HCT116 (cell line): ENCODE measurements around the gene CSNK1E. TPM values are rescaled to one million over a fixed set of nuclear protein-coding genes. Genes with fewer than 3 reads are reported as not detected.

Source experiments
- ATAC-seq: fragments of 200-7000 bp; cut with Tn5 transposase; 2 replicates; pipeline ENCODE4 v1.9.1; 2020; ENCODE audit warnings: mild to moderate bottlenecking, moderate library complexity
- BruUV-seq: library from RNA; stranded (reverse); fragments of 400-500 nt; replicated peaks from 2 replicates; lab custom pipeline; 2021; lab: Mats Ljungman, UMichigan
- CTCF ChIA-PET: fragments of 300-600 bp; sonication (Branson Sonifier 250); formaldehyde crosslinking; loops from one replicate; lab custom pipeline; 2021; ENCODE audit warnings: antibody characterized with exemption; lab: Charles Lee
- POLR2A ChIA-PET: fragments of 300-600, 350-600 bp; sonication (Branson Sonifier 250); formaldehyde crosslinking; loops from one replicate; lab custom pipeline; 2021; ENCODE audit warnings: antibody characterized with exemption; lab: Charles Lee
- RAD21 ChIA-PET, 2 experiments: fragments of 300-600 bp; sonication (Branson Sonifier 250); formaldehyde crosslinking; loops; one replicate each; lab custom pipeline; 2023; ENCODE audit warnings: low total read pairs in 2 of 2; ENCODE audit not compliant: uncharacterized antibody in 2 of 2, unreplicated experiment in 2 of 2, low non-redundant PET in 1 of 2; lab: Charles Lee
- DNase-seq: peaks from one replicate; pipeline ENCODE4 v3.0.0-alpha.2; 2010; ENCODE audit warnings: low read depth, low spot score
- H2AFZ ChIP-seq: fragments of 200-600 bp; shearing (Covaris generic), sonication (generic); 2 replicates; pipeline ENCODE4 v1.6.1; 2017; ENCODE audit warnings: low read depth, mixed run types, mixed read lengths, antibody characterized with exemption, low read length; ENCODE audit not compliant: poor library complexity, severe bottlenecking
- H3K27ac ChIP-seq: 2 replicates; pipeline ENCODE4 v1.5.1; 2012; ENCODE audit warnings: low read depth, low read length
- H3K27me3 ChIP-seq: fragments of 200-600 bp; sonication (generic); 2 replicates; pipeline ENCODE4 v1.6.1; 2016; ENCODE audit warnings: mixed run types, low read length, mixed read lengths; ENCODE audit not compliant: insufficient read depth
- H3K36me3 ChIP-seq, 2 experiments: fragments of 200-500 bp in 1 of 2; fragments of 200-600 bp in 1 of 2; sonication (Bioruptor generic) in 1 of 2; sonication (generic) in 1 of 2; 2 replicates each; pipeline versions ENCODE4 v1.5.1 to v1.6.1; 2014 to 2016; ENCODE audit warnings: low read length in 2 of 2, inconsistent platforms in 1 of 2, mixed read lengths in 1 of 2, mixed run types in 1 of 2; ENCODE audit not compliant: insufficient read depth in 2 of 2, control insufficient read depth in 1 of 2
- H3K4me1 ChIP-seq, 2 experiments: fragments of 200-600 bp in 1 of 2; sonication (generic) in 1 of 2; 2 replicates each; pipeline versions ENCODE4 v1.5.1 to v1.6.1; 2012 to 2017; ENCODE audit warnings: low read length in 2 of 2, inconsistent platforms in 1 of 2, mild to moderate bottlenecking in 1 of 2, mixed read lengths in 1 of 2, mixed run types in 1 of 2, moderate library complexity in 1 of 2; ENCODE audit not compliant: insufficient read depth in 2 of 2, control insufficient read depth in 1 of 2
- H3K4me2 ChIP-seq: fragments of 200-600 bp; sonication (generic); 2 replicates; pipeline ENCODE4 v1.6.1; 2017; ENCODE audit warnings: mixed run types, low read length, mixed read lengths
- H3K4me3 ChIP-seq, 2 experiments: fragments of 200-600 bp in 1 of 2; sonication (generic) in 1 of 2; replicated peaks in 1 of 2; 2 replicates each; pipeline ENCODE4 v1.5.1; 2011 to 2016; ENCODE audit warnings: low read length in 2 of 2, control low read depth in 1 of 2, low read depth in 1 of 2, mild to moderate bottlenecking in 1 of 2, mixed read lengths in 1 of 2, mixed run types in 1 of 2
- H3K79me2 ChIP-seq: fragments of 200-600 bp; sonication (generic); 2 replicates; pipeline ENCODE4 v1.6.1; 2017; ENCODE audit warnings: mild to moderate bottlenecking, mixed run types, low read length, moderate library complexity, mixed read lengths; ENCODE audit not compliant: insufficient read depth
- H3K9ac ChIP-seq: fragments of 200-600 bp; sonication (generic); 2 replicates; pipeline ENCODE4 v1.6.1; 2016; ENCODE audit warnings: low read length, mixed read lengths
- H3K9me2 ChIP-seq: fragments of 200-600 bp; sonication (generic), shearing (Covaris generic); 2 replicates; pipeline ENCODE4 v1.6.1; 2017; ENCODE audit warnings: mixed run types, mild to moderate bottlenecking, moderate library complexity; ENCODE audit not compliant: insufficient read depth
- H3K9me3 ChIP-seq, 2 experiments: fragments of 200-500 bp in 1 of 2; fragments of 200-600 bp in 1 of 2; sonication (Bioruptor generic) in 1 of 2; sonication (generic) in 1 of 2; 2 replicates each; pipeline ENCODE4 v1.6.1; 2014 to 2017; ENCODE audit warnings: low read length in 2 of 2, mixed read lengths in 2 of 2, inconsistent platforms in 1 of 2, low read depth in 1 of 2, mild to moderate bottlenecking in 1 of 2, mixed run types in 1 of 2, moderate library complexity in 1 of 2; ENCODE audit not compliant: control insufficient read depth in 1 of 2, insufficient read depth in 1 of 2
- H4K20me1 ChIP-seq: fragments of 200-600 bp; sonication (generic), shearing (Covaris generic); 2 replicates; pipeline ENCODE4 v1.6.1; 2017; ENCODE audit warnings: mixed run types, mild to moderate bottlenecking, moderate library complexity; ENCODE audit not compliant: insufficient read depth
- CTCF ChIP-seq, 3 experiments: fragments of 200-600 bp in 1 of 3; sonication (generic) in 1 of 3; IDR thresholded peaks in 2 of 3; conservative IDR thresholded peaks in 1 of 3; 2 replicates each; pipeline ENCODE4 v1.5.1; 2012 to 2017; ENCODE audit warnings: low read depth in 2 of 3, low read length in 2 of 3, antibody characterized with exemption in 1 of 3, borderline replicate concordance in 1 of 3, control low read depth in 1 of 3, mild to moderate bottlenecking in 1 of 3, mixed read lengths in 1 of 3, mixed run types in 1 of 3, moderate library complexity in 1 of 3; ENCODE audit not compliant: insufficient read depth in 1 of 3
- ELF1 ChIP-seq: IDR thresholded peaks from 2 replicates; pipeline ENCODE4 v1.6.1; 2012; ENCODE audit warnings: low read depth, borderline replicate concordance
- ZFX ChIP-seq: fragments of 450-650 bp; IDR thresholded peaks from 2 replicates; pipeline ENCODE4 v1.6.1; 2017
- intact Hi-C: fragments of 100-400 bp; cut with micrococcal nuclease; formaldehyde crosslinking; loops from 2 replicates; pipeline ENCODE4 v1.10.0; 2022
- total RNA-seq: library from RNA; stranded (reverse); gene quantifications from one replicate; pipeline ENCODE4 v1.2.1, GENCODE V29; 2021; ENCODE audit not compliant: unreplicated experiment

Gene CSNK1E
- total RNA-seq, 1 experiment from 2014 or later: 190 TPM

GRCh38 chr22:38347944-38348750, 30.9 kb upstream of the CSNK1E start (continued):
- TF ChIP-seq CTCF (IDR thresholded peaks at IDR 0.05 in 2 of 3, conservative IDR thresholded peaks at IDR 0.05 in 1 of 3; ENCODE audit: borderline replicate concordance in 1 of 3, insufficient read depth in 1 of 3, low read depth in 2 of 3, low read length in 2 of 3): no peak

GRCh38 chr22:38347181-38347943, 30.1 kb upstream of the CSNK1E start:
- Histone ChIP-seq H3K4me1 (no peaks in the 10 kb centered on the region), H3K36me3 (no peaks in the 10 kb centered on the region), H2AFZ (no peak overlapping the region), H3K9ac (no peak overlapping the region), H3K27ac (no peak overlapping the region), H3K4me2 (no peak overlapping the region), H4K20me1 (no peaks in the 10 kb centered on the region), H3K79me2 (no peaks in the 10 kb centered on the region), H3K9me2 (no peaks in the 10 kb centered on the region), H3K9me3 (no peaks in the 10 kb centered on the region), H3K27me3 (no peaks in the 10 kb centered on the region), H3K4me3 (no peak overlapping the region)
- TF ChIP-seq ELF1 (no peak), ZFX (no peak)
- DNase-seq (no peak), ATAC-seq (no peak)
- intact Hi-C loops: no loop called here
- CTCF ChIA-PET: no interaction called here
- POLR2A ChIA-PET: no interaction called here
- RAD21 ChIA-PET: no interaction called here
- no TSS peak for BruUV-seq
